ENCODE data around the gene SASS6. TPM values are rescaled to one million over a fixed set of nuclear protein-coding genes. Genes with fewer than 3 reads are reported as not detected.

Gene SASS6
- total RNA-seq, 4 donors from 2014 or later, result 0.84 to 2.7 (median 1.8) TPM

GRCh38 chr1:100101564-100101963 lies 31.2 kb downstream of the SASS6 start:
- H3K4me3 ChIP-seq (ENCODE audit: low read depth, poor library complexity, severe bottlenecking), result no peak overlapping the region
- DNase-seq (ENCODE audit: low spot score in 2 of 2), result no peak
- 95 to 96% methylated on average over 2 of the region's 2 CpGs for WGBS, 2 donors
- intact Hi-C loops (cut with DNase I; ENCODE audit: low total_unique reads), result no loop called here
- TF ChIP-seq CTCF (IDR thresholded peaks at IDR 0.05) (no peak), POLR2A (IDR thresholded peaks at IDR 0.05) (no peak)

- DNase-seq (ENCODE audit: low spot score in 2 of 2), result no peak
- intact Hi-C loops (cut with DNase I; ENCODE audit: low total_unique reads), result no loop called here
- TF ChIP-seq POLR2A (IDR thresholded peaks at IDR 0.05) (no peak), CTCF (IDR thresholded peaks at IDR 0.05) (no peak)
- 85 to 88% methylated on average over 1 of the region's 1 CpG for WGBS, 2 donors
- H3K4me3 ChIP-seq (ENCODE audit: low read depth, poor library complexity, severe bottlenecking), result no peak overlapping the region
Measured at GRCh38 chr1:100100202-100100601, 32.5 kb downstream of the SASS6 start.

- H3K4me3 ChIP-seq (ENCODE audit: low read depth, poor library complexity, severe bottlenecking), result no peak overlapping the region
- intact Hi-C loops (cut with DNase I; ENCODE audit: low total_unique reads), result no loop called here
- no peak for DNase-seq (ENCODE audit: low spot score in 2 of 2)
- TF ChIP-seq POLR2A (IDR thresholded peaks at IDR 0.05), result no peak
- no peak for TF ChIP-seq CTCF (IDR thresholded peaks at IDR 0.05)
- WGBS, 2 donors, result 82 to 91% methylated on average over 3 of the region's 3 CpGs
Measured at GRCh38 chr1:100090471-100090870, 42.3 kb downstream of the SASS6 start.

GRCh38 chr1:100089082-100089481 lies 43.6 kb downstream of the SASS6 start:
- no peak for DNase-seq (ENCODE audit: low spot score in 2 of 2)
- intact Hi-C loops (cut with DNase I; ENCODE audit: low total_unique reads), result no loop called here
- WGBS, 2 donors, result 98 to 100% methylated on average over 1 of the region's 1 CpG
- H3K4me3 ChIP-seq (ENCODE audit: low read depth, poor library complexity, severe bottlenecking), result no peak overlapping the region
- TF ChIP-seq CTCF (IDR thresholded peaks at IDR 0.05), result no peak
- no peak for TF ChIP-seq POLR2A (IDR thresholded peaks at IDR 0.05)

GRCh38 chr1:100087396-100087795 lies 45.3 kb downstream of the SASS6 start:
- TF ChIP-seq POLR2A (IDR thresholded peaks at IDR 0.05) (no peak), CTCF (IDR thresholded peaks at IDR 0.05) (no peak)
- no peak overlapping the region for H3K4me3 ChIP-seq (ENCODE audit: low read depth, poor library complexity, severe bottlenecking)
- intact Hi-C loops (cut with DNase I; ENCODE audit: low total_unique reads), result no loop called here
- WGBS, 2 donors, result 93 to 95% methylated on average over 1 of the region's 1 CpG
- DNase-seq (ENCODE audit: low spot score in 2 of 2), result no peak

GRCh38 chr1:100080331-100080730 lies 52.4 kb downstream of the SASS6 start:
- intact Hi-C loops (cut with DNase I; ENCODE audit: low total_unique reads), result no loop called here
- H3K4me3 ChIP-seq (ENCODE audit: low read depth, poor library complexity, severe bottlenecking), result no peak overlapping the region
- TF ChIP-seq CTCF (IDR thresholded peaks at IDR 0.05), result no peak
- DNase-seq (ENCODE audit: low spot score in 2 of 2), result no peak
- 82 to 86% methylated on average over 3 of the region's 3 CpGs for WGBS, 2 donors

All from lower leg skin (tissue), 4 donors.